Astrocyte of the cerebellum (primary cell): ENCODE results near the gene C1R.
"Not testable (repeated sequence)": the region's sequence is repeated elsewhere in the genome, so short reads cannot be mapped to it uniquely, and the experiment has no call there.

Experiments used
- DNase-seq: peaks from one replicate; pipeline ENCODE4 v3.0.0-alpha.2; 2011; ENCODE audit warnings: low read depth
- H3K4me3 ChIP-seq: 2 replicates; pipeline ENCODE4 v1.5.1; 2011; ENCODE audit warnings: mild to moderate bottlenecking, low read depth, low read length, moderate library complexity
- CTCF ChIP-seq: IDR thresholded peaks from 2 replicates; pipeline ENCODE4 v1.5.1; 2012; ENCODE audit warnings: low read length, low read depth, moderate library complexity, mild to moderate bottlenecking; ENCODE audit errors: missing control alignments
- in situ Hi-C: cut with HindIII; loops from 2 replicates; pipeline ENCODE4 v1.10.0; 2017; ENCODE audit warnings: low sequenced_read_pairs

C1R gene

DNA sequence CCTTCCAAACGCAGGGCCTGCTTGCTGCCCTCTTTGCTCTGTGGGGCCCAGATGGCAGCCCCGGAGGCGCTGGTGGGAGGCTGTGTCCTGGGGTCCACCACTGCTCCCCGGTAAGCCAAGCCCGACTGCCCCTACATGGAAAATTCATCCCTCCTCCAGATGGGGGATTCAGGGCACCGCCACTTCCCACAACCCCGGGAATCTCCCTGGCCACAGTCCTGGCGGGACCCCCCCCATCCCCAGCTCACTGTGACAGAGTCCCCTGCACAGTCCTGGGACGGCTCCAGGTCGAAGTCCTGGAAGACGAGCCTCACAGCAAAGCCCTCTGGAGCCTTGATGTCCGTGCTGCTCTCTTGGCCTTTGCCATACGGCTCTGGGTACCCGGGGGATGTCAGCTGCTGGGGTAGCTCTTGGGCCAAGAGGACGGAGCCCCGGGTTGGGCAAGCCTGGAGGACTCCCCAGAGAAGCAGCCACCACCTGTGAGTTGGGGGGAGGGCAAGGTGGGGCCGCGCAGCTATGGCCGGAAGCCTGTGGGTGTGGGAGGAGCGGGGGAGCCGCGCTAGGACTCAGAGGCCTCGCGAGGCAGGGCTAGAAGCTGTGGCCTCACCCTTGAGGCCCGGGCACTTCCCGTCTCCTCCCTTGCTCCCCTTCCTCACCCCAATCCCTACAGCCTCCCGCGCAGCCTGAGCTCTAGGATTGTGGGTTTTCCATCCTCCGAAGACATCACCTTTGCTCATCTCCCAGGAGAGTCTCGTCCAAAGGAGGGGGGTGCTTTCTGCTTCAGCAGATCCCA is 16.0 kb upstream of the C1R start:
- TF ChIP-seq CTCF, result no peak
- H3K4me3 ChIP-seq, result peak overlapping the region; percentile 61
- in situ Hi-C loops, result loop anchor here (5.0 kb wide), 1 partner anchor 51 kb away; no protein-coding TSS in a partner anchor
- DNase-seq, result no peak

DNA sequence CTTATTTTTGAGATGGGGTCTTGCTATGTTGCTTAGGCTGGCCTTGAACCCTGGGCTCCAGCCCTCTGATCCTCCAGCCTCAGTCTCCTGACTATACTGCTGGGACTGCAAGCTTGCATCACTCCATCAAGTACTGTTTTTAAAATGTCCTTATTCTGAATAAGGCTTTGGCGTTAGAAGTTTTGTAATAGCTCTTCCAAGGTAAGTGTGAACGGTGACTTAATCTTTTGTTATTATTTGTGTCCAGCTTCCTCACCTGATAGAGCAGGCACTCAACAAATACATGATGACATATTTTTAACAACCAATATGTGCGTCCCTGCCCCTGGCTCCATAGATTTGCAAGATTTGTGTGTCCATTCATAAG is 15.4 kb upstream of the C1R start:
- no peak for DNase-seq
- in situ Hi-C loops, result loop anchor here (5.0 kb wide), 1 partner anchor 50 kb away; no protein-coding TSS in a partner anchor
- H3K4me3 ChIP-seq, result peak overlapping the region; percentile 61
- TF ChIP-seq CTCF, result no peak

DNA sequence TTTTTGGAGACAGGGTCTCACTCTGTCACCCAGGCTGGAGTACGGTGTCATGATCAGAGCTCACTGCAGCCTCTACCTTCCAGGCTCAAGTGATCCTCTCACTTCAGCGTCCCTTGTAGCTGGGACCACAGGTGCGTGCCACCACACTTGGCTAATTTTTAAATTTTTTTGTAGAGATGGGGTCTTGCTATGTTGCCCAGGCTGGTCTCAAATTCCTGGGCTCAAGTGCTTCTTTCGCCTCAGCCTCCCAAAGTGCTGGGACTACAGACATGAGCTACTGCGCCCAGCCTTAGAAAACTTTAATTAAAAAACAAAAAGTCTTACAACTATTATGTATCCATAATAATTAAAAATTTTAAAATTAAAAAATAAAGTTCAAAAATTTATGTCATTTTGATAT is 14.9 kb upstream of the C1R start:
- in situ Hi-C loops, result loop anchor here (5.0 kb wide), 1 partner anchor 50 kb away; no protein-coding TSS in a partner anchor
- not testable (repeated sequence) for H3K4me3 ChIP-seq, DNase-seq

- H3K4me3 ChIP-seq, result no peak overlapping the region
- in situ Hi-C loops, result loop anchor here (5.0 kb wide), 1 partner anchor 49 kb away; no protein-coding TSS in a partner anchor
- TF ChIP-seq CTCF, result no peak
- DNase-seq, result no peak
These were observed 13.8 kb upstream of the C1R start for GRCh38 chr12:7106082-7106481.

- H3K4me3 ChIP-seq, result no peak overlapping the region
- TF ChIP-seq CTCF, result no peak
- in situ Hi-C loops, result no loop called here
- no peak for DNase-seq
These were observed 11.8 kb upstream of the C1R start for GRCh38 chr12:7103837-7104584.

GRCh38 chr12:7102582-7102981 is 10.3 kb upstream of the C1R start:
- DNase-seq, result no peak
- in situ Hi-C loops, result no loop called here
- TF ChIP-seq CTCF, result no peak
- H3K4me3 ChIP-seq, result no peak overlapping the region

GRCh38 chr12:7101694-7102131 is 9.5 kb upstream of the C1R start:
- in situ Hi-C loops, result no loop called here
- no peak for DNase-seq
- no peak for TF ChIP-seq CTCF

More at GRCh38 chr12:7101694-7102131, 9.5 kb upstream of the C1R start:
- H3K4me3 ChIP-seq, result no peak overlapping the region
